ENCODE measurements around the gene CFAP68. TPM values are rescaled to one million over a fixed set of nuclear protein-coding genes. Genes with fewer than 3 reads are reported as not detected.
A peak's percentile ranks its signal among the peaks of the same experiment; 100 is the strongest.

Gene CFAP68
- total and polyA plus RNA-seq, 2 of the 8 experiments (the other 6 are each of a cell fraction or from before 2014, with no cell fraction given), result 21.4 to 43.1 TPM

- H4K5ac ChIP-seq (ENCODE audit: insufficient read length, low read depth, low read length), result peak within 1 kb of the TSS; percentile 8
- H2BK5ac ChIP-seq (ENCODE audit: low read depth, low read length), result peak within 1 kb of the TSS; percentile 53; the same call in 1 of the 2 replicates
- peak within 1 kb of the TSS in 1 of 2 experiments; percentile 21; a peak in 2 of 4 replicates for H3K4me2 ChIP-seq (ENCODE audit: insufficient read depth in 1 of 2, low read depth in 2 of 2, low read length in 2 of 2)
- H2BK120ac ChIP-seq (replicated peaks; ENCODE audit: low read depth, low read length), result no peak within 1 kb of the TSS
- H3K9ac ChIP-seq (replicated peaks in 1 of 4; ENCODE audit: extremely low read depth in 1 of 4, low read depth in 3 of 4, low read length in 3 of 4), result no peak within 1 kb of the TSS
- DNase-seq (ENCODE audit: low read depth in 1 of 2, low spot score in 2 of 2) (no peak), FAIRE-seq (no peak)
- H3K14ac ChIP-seq (ENCODE audit: insufficient read length), result no peak within 1 kb of the TSS
- H2BK20ac ChIP-seq (ENCODE audit: low read length), result no peak within 1 kb of the TSS; the same call in 1 of the 2 replicates
- H3K18ac ChIP-seq (ENCODE audit: extremely low read depth, low read length), result peak within 1 kb of the TSS; percentile 42; the same call in 1 of the 2 replicates
- no peak within 1 kb of the TSS; a peak in 1 of 8 replicates for H3K4me3 ChIP-seq (ENCODE audit: extremely low read depth in 1 of 4, insufficient read depth in 2 of 4, low read depth in 3 of 4, low read length in 4 of 4)
- H4K91ac ChIP-seq (replicated peaks; ENCODE audit: insufficient read length, low read length), result peak within 1 kb of the TSS; percentile 46
- H3K4me1 ChIP-seq (replicated peaks in 1 of 4; ENCODE audit: control insufficient read depth in 3 of 4, insufficient read depth in 4 of 4, low read length in 3 of 4), result peaks cover 0 to 15% (median 9%) of the 10 kb centered on the region in 4 experiments
- H2AK5ac ChIP-seq (ENCODE audit: low read depth, low read length), result no peak within 1 kb of the TSS; the same call in 1 of the 2 replicates
- no peak within 1 kb of the TSS for H3K23ac ChIP-seq (ENCODE audit: insufficient read length)
- POLR2A ChIA-PET (ENCODE audit: partially characterized antibody), result interaction anchor here (0.5 to 1.3 kb wide), 3 partner anchors 26 to 289 kb away, joined by 3 read pairs; no protein-coding TSS in a partner anchor
- H3K79me1 ChIP-seq (ENCODE audit: low read depth, low read length), result no peaks in the 10 kb centered on the region
- 0 out of 2 replicates have a peak within 1 kb of the TSS, but pooled peaks have one; percentile 61 for H2BK15ac ChIP-seq (ENCODE audit: low read length)
- peak within 1 kb of the TSS; percentile 71; the same call in 1 of the 2 replicates for H2BK12ac ChIP-seq (ENCODE audit: low read depth, low read length)
- H3K56ac ChIP-seq (replicated peaks; ENCODE audit: insufficient read length, low read depth, low read length), result no peak within 1 kb of the TSS
- 71% methylated on average over 17 of the region's 17 CpGs; no CpG with 5 or more reads in 1 of the 2 experiments for WGBS, 2 experiments (ENCODE audit: extremely low coverage in 1 of 2, insufficient coverage in 1 of 2, insufficient read length in 1 of 2, insufficient replicate concordance in 2 of 2, low coverage in 1 of 2, low lambda C conversion rate in 2 of 2, missing lambda C conversion rate in 1 of 2)
- no peak for TF ChIP-seq CHD2 (IDR thresholded peaks at IDR 0.05; ENCODE audit: low read length)
- peak; percentile 23; the same call in 1 of the 2 replicates for TF ChIP-seq MAX (IDR thresholded peaks at IDR 0.05)
- peak; percentile 77 for TF ChIP-seq ASH2L (IDR thresholded peaks at IDR 0.05; ENCODE audit: low read length)
- TF ChIP-seq TEAD4 (IDR thresholded peaks at IDR 0.05; ENCODE audit: low read depth, low read length), result peak; percentile 43; the same call in 1 of the 2 replicates
- TF ChIP-seq CREB1 (IDR thresholded peaks at IDR 0.05), result no peak
- TF ChIP-seq PHF8 (conservative IDR thresholded peaks at IDR 0.05; ENCODE audit: low read depth, low read length), result no peak
- TF ChIP-seq TAF7 (optimal IDR thresholded peaks at IDR 0.05; ENCODE audit: borderline replicate concordance, low read depth, low read length), result no peak
- TF ChIP-seq SP1 (IDR thresholded peaks at IDR 0.05; ENCODE audit: low read depth, low read length), result 0 out of 2 replicates have a peak, but pooled peaks have one; percentile 60
- no peaks in the 10 kb centered on the region for H3K36me3 ChIP-seq (ENCODE audit: control insufficient read depth in 2 of 4, insufficient read depth in 4 of 4, low read length in 3 of 4)
- no peak within 1 kb of the TSS for H3K27ac ChIP-seq (ENCODE audit: low read depth, low read length)
- no peaks in the 10 kb centered on the region for H3K27me3 ChIP-seq (replicated peaks in 1 of 4; ENCODE audit: control insufficient read depth in 3 of 4, extremely low read depth in 1 of 4, insufficient read depth in 3 of 4, low read length in 3 of 4)
- no peaks in the 10 kb centered on the region for H4K20me1 ChIP-seq (replicated peaks in 1 of 2; ENCODE audit: control insufficient read depth in 1 of 2, insufficient read depth in 2 of 2, low read length in 2 of 2)
- peak within 1 kb of the TSS; percentile 94 for H2AFZ ChIP-seq (ENCODE audit: low read length)
- H4K8ac ChIP-seq (ENCODE audit: extremely low read depth, insufficient read depth, low read length), result peak within 1 kb of the TSS; percentile 75
- H3K9me3 ChIP-seq (ENCODE audit: insufficient read depth in 2 of 2, low read depth in 1 of 2, low read length in 1 of 2), result no peaks in the 10 kb centered on the region
- no peaks in the 10 kb centered on the region for H3K79me2 ChIP-seq (ENCODE audit: control insufficient read depth in 1 of 2, insufficient read depth in 2 of 2, low read length in 2 of 2)
- no peak within 1 kb of the TSS for H3K4ac ChIP-seq (replicated peaks; ENCODE audit: insufficient read length, low read depth, low read length)
- CTCF ChIA-PET (ENCODE audit: partially characterized antibody), result interaction anchor here (0.7 to 4.8 kb wide), 9 partner anchors 10 to 153 kb away, joined by 3 to 27 read pairs (median 4); no protein-coding TSS in a partner anchor
- peaks cover 4% of the 10 kb centered on the region; the same call in 1 of the 2 replicates for H3K23me2 ChIP-seq (ENCODE audit: low read depth, low read length)
These were observed 32.4 kb downstream of the CFAP68 start, which contains the start of gene CRYAB for GRCh38 chr11:111911563-111912401. CRYAB (minus strand) TSS chr11:111911770; CDS start chr11:111911724, 46 bp downstream.
